BE2C (cell line): ENCODE results near the gene CD320.

ENCODE experiments used
- DNase-seq: peaks from one replicate; pipeline ENCODE4 v3.0.0-alpha.2; 2020
- H3K27me3 ChIP-seq: fragments of 250-450 bp; sonication (Bioruptor Pico); 2 replicates; pipeline ENCODE4 v1.5.1; 2020; ENCODE audit warnings: mild to moderate bottlenecking
- H3K36me3 ChIP-seq: fragments of 250-450 bp; sonication (Bioruptor Pico); 2 replicates; pipeline ENCODE4 v1.5.1; 2020; ENCODE audit warnings: mild to moderate bottlenecking
- H3K4me1 ChIP-seq: fragments of 250-450 bp; sonication (Bioruptor Pico); 2 replicates; pipeline ENCODE4 v1.5.1; 2020
- H3K4me3 ChIP-seq: 2 replicates; pipeline ENCODE4 v1.5.1; 2011; ENCODE audit warnings: low read depth, low read length
- H3K9me3 ChIP-seq: fragments of 250-450 bp; sonication (Bioruptor Pico); 2 replicates; pipeline ENCODE4 v1.5.1; 2020
- CTCF ChIP-seq: IDR thresholded peaks from 2 replicates; pipeline ENCODE4 v1.5.1; 2012; ENCODE audit warnings: mild to moderate bottlenecking, low read depth, low read length

Gene CD320

GRCh38 chr19:8310342-8311055 lies 2.3 kb upstream of the CD320 start:
- H3K9me3 ChIP-seq: no peaks in the 10 kb centered on the region
- H3K4me1 ChIP-seq: no peaks in the 10 kb centered on the region; the same call in 1 of the 2 replicates
- no peak overlapping the region for H3K4me3 ChIP-seq
- DNase-seq: peak; percentile 13
- no peak for TF ChIP-seq CTCF
- H3K27me3 ChIP-seq: no peaks in the 10 kb centered on the region
- H3K36me3 ChIP-seq: peaks cover 35% of the 10 kb centered on the region

GRCh38 chr19:8308891-8309291 lies 733 bp upstream of the CD320 start:
- peaks cover 3% of the 10 kb centered on the region; the same call in 1 of the 2 replicates for H3K4me1 ChIP-seq
- H3K4me3 ChIP-seq: peak overlapping the region; percentile 97
- TF ChIP-seq CTCF: no peak
- no peaks in the 10 kb centered on the region for H3K9me3 ChIP-seq
- peaks cover 30% of the 10 kb centered on the region for H3K36me3 ChIP-seq
- no peaks in the 10 kb centered on the region for H3K27me3 ChIP-seq
- DNase-seq: peak; percentile 7

- Histone ChIP-seq H3K27me3 (no peaks in the 10 kb centered on the region), H3K4me3 (peak overlapping the region; percentile 97), H3K4me1 (peaks cover 3% of the 10 kb centered on the region; the same call in 1 of the 2 replicates), H3K9me3 (no peaks in the 10 kb centered on the region), H3K36me3 (peaks cover 40% of the 10 kb centered on the region)
- no peak for TF ChIP-seq CTCF
- DNase-seq: peak; percentile 33
Observed at GRCh38 chr19:8307400-8307964, 676 bp downstream of the CD320 start.

- H3K27me3 ChIP-seq: no peaks in the 10 kb centered on the region
- H3K4me3 ChIP-seq: peak overlapping the region; percentile 97
- peaks cover 3% of the 10 kb centered on the region; the same call in 1 of the 2 replicates for H3K4me1 ChIP-seq
- no peak for TF ChIP-seq CTCF
- no peaks in the 10 kb centered on the region for H3K9me3 ChIP-seq
- H3K36me3 ChIP-seq: peaks cover 44% of the 10 kb centered on the region
- DNase-seq: peak; percentile 8
Observed at GRCh38 chr19:8306235-8307054, 1.7 kb downstream of the CD320 start.

GRCh38 chr19:8305798-8306197 lies 2.4 kb downstream of the CD320 start:
- Histone ChIP-seq H3K4me1 (peaks cover 3% of the 10 kb centered on the region; the same call in 1 of the 2 replicates), H3K27me3 (no peaks in the 10 kb centered on the region), H3K4me3 (no peak overlapping the region), H3K9me3 (no peaks in the 10 kb centered on the region), H3K36me3 (peaks cover 38% of the 10 kb centered on the region)
- TF ChIP-seq CTCF: no peak
- peak; percentile 2 for DNase-seq
